HG02759 (cell line): Measurements from ENCODE around the gene ADAMTS13.
"Not testable (repeated sequence)": the region's sequence is repeated elsewhere in the genome, so short reads cannot be mapped to it uniquely, and the experiment has no call there.

Source experiments
- ATAC-seq: cut with Tn5 transposase; IDR thresholded peaks from one replicate; pipeline ENCODE4 v1.9.1; 2021; ENCODE audit warnings: mild to moderate bottlenecking, moderate library complexity; ENCODE audit not compliant: unreplicated experiment

The ADAMTS13 gene

GRCh38 chr9:133423216-133423615 lies 1.0 kb downstream of the ADAMTS13 start:
- ATAC-seq: no peak

GRCh38 chr9:133424187-133424586 lies 2.0 kb downstream of the ADAMTS13 start:
- no peak for ATAC-seq

GRCh38 chr9:133425049-133425632 lies 3.0 kb downstream of the ADAMTS13 start:
- ATAC-seq: no peak

- ATAC-seq: no peak
These were observed 3.8 kb downstream of the ADAMTS13 start for GRCh38 chr9:133426011-133426410.

- no peak for ATAC-seq
These were observed 5.6 kb downstream of the ADAMTS13 start for GRCh38 chr9:133427658-133428348.

GRCh38 chr9:133428617-133429101 lies 6.5 kb downstream of the ADAMTS13 start:
- ATAC-seq: no peak

GRCh38 chr9:133429214-133429613 lies 7.0 kb downstream of the ADAMTS13 start:
- no peak for ATAC-seq

- ATAC-seq: no peak
These were observed 7.5 kb downstream of the ADAMTS13 start for GRCh38 chr9:133429641-133430161.

GRCh38 chr9:133430244-133430643 lies 8.1 kb downstream of the ADAMTS13 start:
- ATAC-seq: no peak

GRCh38 chr9:133433351-133433843 lies 11.2 kb downstream of the ADAMTS13 start:
- no peak for ATAC-seq

GRCh38 chr9:133436681-133437080 lies 14.5 kb downstream of the ADAMTS13 start:
- ATAC-seq: no peak

GRCh38 chr9:133437753-133438531 lies 15.8 kb downstream of the ADAMTS13 start:
- ATAC-seq: no peak

- no peak for ATAC-seq
These were observed 17.2 kb downstream of the ADAMTS13 start for GRCh38 chr9:133439337-133439736.

- ATAC-seq: no peak
These were observed 18.7 kb downstream of the ADAMTS13 start for GRCh38 chr9:133440874-133441273.

GRCh38 chr9:133441571-133441970 lies 19.4 kb downstream of the ADAMTS13 start:
- no peak for ATAC-seq

GRCh38 chr9:133443248-133443647 lies 21.1 kb downstream of the ADAMTS13 start:
- ATAC-seq: no peak

GRCh38 chr9:133443982-133444381 lies 21.8 kb downstream of the ADAMTS13 start:
- no peak for ATAC-seq

GRCh38 chr9:133445293-133445969 lies 23.3 kb downstream of the ADAMTS13 start:
- no peak for ATAC-seq

GRCh38 chr9:133448487-133448972 lies 26.4 kb downstream of the ADAMTS13 start:
- ATAC-seq: no peak

GRCh38 chr9:133449760-133450159 lies 27.6 kb downstream of the ADAMTS13 start:
- ATAC-seq: no peak

GRCh38 chr9:133451865-133452264 lies 29.7 kb downstream of the ADAMTS13 start:
- not testable (repeated sequence) for ATAC-seq
